Duodenal mucosa (tissue), 2 donors: Measurements from ENCODE around the gene PPOX.

ENCODE experiments used
- H3K27ac ChIP-seq: one replicate; pipeline ENCODE4 v1.7.0; 2013; ENCODE audit warnings: low read depth, low read length
- H3K27me3 ChIP-seq, 2 donors: one replicate each; pipeline ENCODE4 v1.7.0; 2013; ENCODE audit warnings: low read length in 2 of 2, control low read depth in 1 of 2; ENCODE audit not compliant: insufficient read depth in 2 of 2, control insufficient read depth in 1 of 2
- H3K36me3 ChIP-seq, 2 donors: one replicate each; pipeline ENCODE4 v1.7.0; 2013; ENCODE audit warnings: low read length in 2 of 2, control low read depth in 1 of 2; ENCODE audit not compliant: insufficient read depth in 2 of 2, control insufficient read depth in 1 of 2
- H3K4me1 ChIP-seq, 2 donors: one replicate each; pipeline ENCODE4 v1.7.0; 2013; ENCODE audit warnings: low read length in 2 of 2, control low read depth in 1 of 2; ENCODE audit not compliant: insufficient read depth in 2 of 2, control insufficient read depth in 1 of 2
- H3K4me3 ChIP-seq, 2 donors: one replicate each; pipeline ENCODE4 v1.7.0; 2013; ENCODE audit warnings: low read length in 2 of 2, low read depth in 1 of 2
- H3K9ac ChIP-seq, 2 donors: one replicate each; pipeline ENCODE4 v1.7.0; 2013; ENCODE audit warnings: low read length in 2 of 2, low read depth in 1 of 2
- H3K9me3 ChIP-seq, 2 donors: one replicate each; pipeline ENCODE4 v1.7.0; 2013; ENCODE audit warnings: low read length in 2 of 2, control low read depth in 1 of 2; ENCODE audit not compliant: control insufficient read depth in 1 of 2

PPOX gene

GRCh38 chr1:161153176-161153575 lies 13.1 kb upstream of the PPOX start:
- Histone ChIP-seq H3K36me3 (peaks cover 8 to 14% of the 10 kb centered on the region in 2 donors), H3K4me3 (peak overlapping the region; percentile 84 to 98), H3K4me1 (peaks cover 9 to 10% of the 10 kb centered on the region in 2 donors), H3K27me3 (no peaks in the 10 kb centered on the region), H3K9me3 (no peaks in the 10 kb centered on the region), H3K27ac (no peak overlapping the region), H3K9ac (peak overlapping the region in 1 of 2 donors; percentile 92)

GRCh38 chr1:161153682-161154337 lies 12.4 kb upstream of the PPOX start, which contains the start of gene UFC1:
TSS of gene UFC1 (plus strand) at chr1:161153978. CDS start at chr1:161153998, 20 bp downstream.
- H3K36me3 ChIP-seq = peaks cover 11 to 18% of the 10 kb centered on the region in 2 donors
- peak within 1 kb of the TSS; percentile 79 to 92 for H3K9ac ChIP-seq
- peak within 1 kb of the TSS; percentile 84 to 98 for H3K4me3 ChIP-seq
- H3K9me3 ChIP-seq = no peaks in the 10 kb centered on the region
- H3K4me1 ChIP-seq = peaks cover 12 to 14% of the 10 kb centered on the region in 2 donors
- peak within 1 kb of the TSS; percentile 96 for H3K27ac ChIP-seq
- no peaks in the 10 kb centered on the region for H3K27me3 ChIP-seq

GRCh38 chr1:161157867-161158266 lies 8.4 kb upstream of the PPOX start:
- Histone ChIP-seq H3K27ac (no peak overlapping the region), H3K4me1 (peaks cover 29 to 41% of the 10 kb centered on the region in 2 donors), H3K27me3 (no peaks in the 10 kb centered on the region), H3K9ac (no peak overlapping the region), H3K4me3 (no peak overlapping the region), H3K36me3 (peaks cover 11 to 35% of the 10 kb centered on the region in 2 donors), H3K9me3 (no peaks in the 10 kb centered on the region)

GRCh38 chr1:161158316-161159010 lies 7.8 kb upstream of the PPOX start:
- peaks cover 29 to 41% of the 10 kb centered on the region in 2 donors for H3K4me1 ChIP-seq
- peak overlapping the region; percentile 40 for H3K27ac ChIP-seq
- H3K27me3 ChIP-seq = no peaks in the 10 kb centered on the region
- peaks cover 13 to 41% of the 10 kb centered on the region in 2 donors for H3K36me3 ChIP-seq
- peak overlapping the region; percentile 96 to 98 for H3K4me3 ChIP-seq
- no peaks in the 10 kb centered on the region for H3K9me3 ChIP-seq
- peak overlapping the region; percentile 89 to 91 for H3K9ac ChIP-seq

GRCh38 chr1:161159087-161159912 lies 6.9 kb upstream of the PPOX start, which contains the start of gene USP21:
TSS of gene USP21 (plus strand) at chr1:161159500. CDS start at chr1:161160641, 1,141 bp downstream.
- no peaks in the 10 kb centered on the region for H3K27me3 ChIP-seq
- H3K9ac ChIP-seq = peak within 1 kb of the TSS; percentile 89 to 91
- H3K36me3 ChIP-seq = peaks cover 14 to 49% of the 10 kb centered on the region in 2 donors
- no peaks in the 10 kb centered on the region for H3K9me3 ChIP-seq
- H3K4me1 ChIP-seq = peaks cover 29 to 41% of the 10 kb centered on the region in 2 donors
- H3K4me3 ChIP-seq = peak within 1 kb of the TSS; percentile 96 to 98
- peak within 1 kb of the TSS; percentile 58 for H3K27ac ChIP-seq

GRCh38 chr1:161159913-161160243 lies 6.3 kb upstream of the PPOX start:
- Histone ChIP-seq H3K9me3 (no peaks in the 10 kb centered on the region), H3K4me3 (peak overlapping the region; percentile 96 to 98), H3K27ac (peak overlapping the region; percentile 58), H3K36me3 (peaks cover 16 to 54% of the 10 kb centered on the region in 2 donors), H3K4me1 (peaks cover 25 to 38% of the 10 kb centered on the region in 2 donors), H3K9ac (peak overlapping the region; percentile 89 to 91), H3K27me3 (no peaks in the 10 kb centered on the region)

GRCh38 chr1:161160671-161161145 lies 5.5 kb upstream of the PPOX start:
- Histone ChIP-seq H3K4me3 (no peak overlapping the region), H3K27ac (no peak overlapping the region), H3K9me3 (no peaks in the 10 kb centered on the region), H3K27me3 (no peaks in the 10 kb centered on the region), H3K9ac (peak overlapping the region; percentile 89 to 91), H3K4me1 (peaks cover 24 to 42% of the 10 kb centered on the region in 2 donors), H3K36me3 (peaks cover 16 to 57% of the 10 kb centered on the region in 2 donors)

GRCh38 chr1:161161652-161162051 lies 4.6 kb upstream of the PPOX start:
- H3K27ac ChIP-seq = no peak overlapping the region
- peaks cover 24 to 45% of the 10 kb centered on the region in 2 donors for H3K4me1 ChIP-seq
- H3K9me3 ChIP-seq = no peaks in the 10 kb centered on the region
- no peaks in the 10 kb centered on the region for H3K27me3 ChIP-seq
- no peak overlapping the region for H3K4me3 ChIP-seq
- H3K36me3 ChIP-seq = peaks cover 16 to 57% of the 10 kb centered on the region in 2 donors
- H3K9ac ChIP-seq = no peak overlapping the region

GRCh38 chr1:161162052-161162451 lies 4.2 kb upstream of the PPOX start:
- no peaks in the 10 kb centered on the region for H3K27me3 ChIP-seq
- peaks cover 27 to 49% of the 10 kb centered on the region in 2 donors for H3K4me1 ChIP-seq
- H3K27ac ChIP-seq = no peak overlapping the region
- no peaks in the 10 kb centered on the region for H3K9me3 ChIP-seq
- H3K4me3 ChIP-seq = no peak overlapping the region
- H3K9ac ChIP-seq = no peak overlapping the region
- peaks cover 14 to 54% of the 10 kb centered on the region in 2 donors for H3K36me3 ChIP-seq
